Mucosa of rectum (tissue), 2 donors: ENCODE data around the gene SYNE4.
"Not testable (repeated sequence)": the region's sequence is repeated elsewhere in the genome, so short reads cannot be mapped to it uniquely, and the experiment has no call there.

Source experiments
- H3K27ac ChIP-seq, 2 donors: one replicate each; pipeline ENCODE4 v1.7.0; 2013; ENCODE audit warnings: inconsistent platforms in 2 of 2, low read depth in 2 of 2, low read length in 2 of 2
- H3K27me3 ChIP-seq, 2 donors: one replicate each; pipeline ENCODE4 v1.7.0; 2013; ENCODE audit warnings: low read length in 2 of 2; ENCODE audit not compliant: control insufficient read depth in 2 of 2, insufficient read depth in 2 of 2
- H3K36me3 ChIP-seq, 2 donors: one replicate each; pipeline ENCODE4 v1.7.0; 2013; ENCODE audit warnings: low read length in 2 of 2; ENCODE audit not compliant: control insufficient read depth in 2 of 2, insufficient read depth in 2 of 2
- H3K4me1 ChIP-seq, 2 donors: one replicate each; pipeline ENCODE4 v1.7.0; 2013; ENCODE audit warnings: low read length in 2 of 2, mild to moderate bottlenecking in 1 of 2; ENCODE audit not compliant: control insufficient read depth in 2 of 2, insufficient read depth in 2 of 2
- H3K4me3 ChIP-seq, 2 donors: one replicate each; pipeline ENCODE4 v1.7.0; 2013; ENCODE audit warnings: low read length in 2 of 2
- H3K9ac ChIP-seq, 2 donors: one replicate each; pipeline ENCODE4 v1.7.0; 2013; ENCODE audit warnings: low read length in 2 of 2, low read depth in 1 of 2, mild to moderate bottlenecking in 1 of 2
- H3K9me3 ChIP-seq, 2 donors: one replicate each; pipeline ENCODE4 v1.7.0; 2013; ENCODE audit warnings: low read length in 2 of 2; ENCODE audit not compliant: control insufficient read depth in 2 of 2
- donor health status: healthy.
- donor health status: Normal muscosa, but diverticular disease.

SYNE4 gene

GRCh38 chr19:36041831-36042230 lies 33.2 kb upstream of the SYNE4 start:
- Histone ChIP-seq H3K4me1 (no peaks in the 10 kb centered on the region), H3K9me3 (no peaks in the 10 kb centered on the region), H3K9ac (no peak overlapping the region), H3K27me3 (no peaks in the 10 kb centered on the region), H3K27ac (no peak overlapping the region), H3K36me3 (no peaks in the 10 kb centered on the region), H3K4me3 (no peak overlapping the region)

- H3K36me3 ChIP-seq, H3K9me3 ChIP-seq, H3K27ac ChIP-seq, H3K27me3 ChIP-seq, H3K9ac ChIP-seq, H3K4me3 ChIP-seq, H3K4me1 ChIP-seq: not testable (repeated sequence)
These were observed 32.5 kb upstream of the SYNE4 start for GRCh38 chr19:36041092-36041491.

GRCh38 chr19:36040495-36040894 lies 31.9 kb upstream of the SYNE4 start:
- no peak overlapping the region for H3K4me3 ChIP-seq
- no peaks in the 10 kb centered on the region for H3K9me3 ChIP-seq
- no peak overlapping the region for H3K27ac ChIP-seq
- no peak overlapping the region for H3K9ac ChIP-seq
- H3K36me3 ChIP-seq = no peaks in the 10 kb centered on the region
- H3K27me3 ChIP-seq = no peaks in the 10 kb centered on the region
- H3K4me1 ChIP-seq = no peaks in the 10 kb centered on the region

GRCh38 chr19:36032251-36033104 lies 23.9 kb upstream of the SYNE4 start, which contains the start of gene CLIP3:
TSS of gene CLIP3 (minus strand) at chr19:36032873. CDS start at chr19:36032357, 516 bp downstream.
- H3K27me3 ChIP-seq = no peaks in the 10 kb centered on the region
- H3K4me1 ChIP-seq = no peaks in the 10 kb centered on the region
- no peaks in the 10 kb centered on the region for H3K9me3 ChIP-seq
- no peak within 1 kb of the TSS for H3K9ac ChIP-seq
- peak within 1 kb of the TSS in 1 of 2 donors; percentile 23 for H3K27ac ChIP-seq
- peak within 1 kb of the TSS; percentile 54 to 63 for H3K4me3 ChIP-seq
- peaks cover 0 to 4% of the 10 kb centered on the region in 2 donors for H3K36me3 ChIP-seq

- no peak overlapping the region for H3K27ac ChIP-seq
- no peaks in the 10 kb centered on the region for H3K9me3 ChIP-seq
- peaks cover 4 to 6% of the 10 kb centered on the region in 2 donors for H3K36me3 ChIP-seq
- H3K27me3 ChIP-seq = no peaks in the 10 kb centered on the region
- H3K4me1 ChIP-seq = no peaks in the 10 kb centered on the region
- no peak overlapping the region for H3K4me3 ChIP-seq
- H3K9ac ChIP-seq = no peak overlapping the region
These were observed 22.7 kb upstream of the SYNE4 start for GRCh38 chr19:36031308-36031707.

- Histone ChIP-seq H3K27me3 (no peaks in the 10 kb centered on the region), H3K27ac (no peak overlapping the region), H3K4me3 (no peak overlapping the region), H3K4me1 (no peaks in the 10 kb centered on the region), H3K9ac (no peak overlapping the region), H3K36me3 (peaks cover 4 to 6% of the 10 kb centered on the region in 2 donors), H3K9me3 (no peaks in the 10 kb centered on the region)
These were observed 21.9 kb upstream of the SYNE4 start for GRCh38 chr19:36030264-36031148.

- Histone ChIP-seq H3K36me3 (peaks cover 0 to 6% of the 10 kb centered on the region in 2 donors), H3K4me3 (no peak overlapping the region), H3K27ac (no peak overlapping the region), H3K27me3 (no peaks in the 10 kb centered on the region), H3K4me1 (no peaks in the 10 kb centered on the region), H3K9me3 (no peaks in the 10 kb centered on the region), H3K9ac (no peak overlapping the region)
These were observed 19.9 kb upstream of the SYNE4 start for GRCh38 chr19:36028313-36029041.

GRCh38 chr19:36027696-36028095 lies 19.1 kb upstream of the SYNE4 start:
- no peaks in the 10 kb centered on the region for H3K4me1 ChIP-seq
- no peak overlapping the region for H3K4me3 ChIP-seq
- no peaks in the 10 kb centered on the region for H3K9me3 ChIP-seq
- H3K27ac ChIP-seq = no peak overlapping the region
- H3K36me3 ChIP-seq = peaks cover 0 to 6% of the 10 kb centered on the region in 2 donors
- no peak overlapping the region for H3K9ac ChIP-seq
- no peaks in the 10 kb centered on the region for H3K27me3 ChIP-seq

GRCh38 chr19:36026091-36026876 lies 17.7 kb upstream of the SYNE4 start:
- Histone ChIP-seq H3K9ac (no peak overlapping the region), H3K9me3 (no peaks in the 10 kb centered on the region), H3K4me3 (no peak overlapping the region), H3K36me3 (peaks cover 4 to 6% of the 10 kb centered on the region in 2 donors), H3K27ac (no peak overlapping the region), H3K4me1 (no peaks in the 10 kb centered on the region), H3K27me3 (no peaks in the 10 kb centered on the region)
